Measurements from ENCODE around the gene ETV6. TPM values are rescaled to one million over a fixed set of nuclear protein-coding genes. Genes with fewer than 3 reads are reported as not detected.

Gene ETV6
- total and polyA plus RNA-seq, 9 of the 15 experiments (the other 6 are each of a cell fraction or from before 2014, with no cell fraction given): 0.81 to 12.7 (median 4.1) TPM

GRCh38 chr12:11730299-11731041, 81.0 kb downstream of the ETV6 start:
- H3K4me2 ChIP-seq (ENCODE audit: insufficient read depth, low read length): no peak overlapping the region
- TF ChIP-seq GMEB1 (CRISPR knock-in tag; IDR thresholded peaks at IDR 0.05) (no peak), ZNF592 (IDR thresholded peaks at IDR 0.05) (no peak), BRD9 (IDR thresholded peaks at IDR 0.05; ENCODE audit: low read depth, partially characterized antibody) (no peak), ZHX1 (conservative IDR thresholded peaks at IDR 0.05; ENCODE audit: low read length) (no peak), MTA1 (IDR thresholded peaks at IDR 0.05; ENCODE audit: borderline replicate concordance) (no peak), ZNF778 (CRISPR knock-in tag; IDR thresholded peaks at IDR 0.05) (no peak), SFPQ (IDR thresholded peaks at IDR 0.05; ENCODE audit: low read depth, low read length) (no peak), PHTF2 (CRISPR knock-in tag; IDR thresholded peaks at IDR 0.05) (no peak), NFIX (CRISPR knock-in tag; IDR thresholded peaks at IDR 0.05; ENCODE audit: low read depth) (no peak), ATF7 (IDR thresholded peaks at IDR 0.05) (no peak), NCOA2 (IDR thresholded peaks at IDR 0.05; ENCODE audit: partially characterized antibody in 2 of 2) (no peak)

More at GRCh38 chr12:11730299-11731041, 81.0 kb downstream of the ETV6 start:
- 80% methylated on average over 8 of the region's 8 CpGs for WGBS (ENCODE audit: insufficient coverage, low coverage, missing lambda C conversion rate)
- H3K9ac ChIP-seq (ENCODE audit: insufficient read depth in 1 of 2, low read depth in 2 of 2, low read length in 2 of 2): no peak overlapping the region
- no peaks in the 10 kb centered on the region for H4K20me1 ChIP-seq (replicated peaks; ENCODE audit: control insufficient read depth, insufficient read depth, low read length)
- ChIA-PET POLR2A (interaction anchor here (1.4 kb wide), 1 partner anchor 15 kb away, joined by 4 read pairs; no protein-coding TSS in a partner anchor), CTCF (ENCODE audit: low intra/inter-chr PET ratio) (no interaction called here)
- no peaks in the 10 kb centered on the region for H3K9me3 ChIP-seq (replicated peaks; ENCODE audit: control insufficient read depth, insufficient read depth, low read depth, low read length)
- no peak for ATAC-seq
- H3K9me1 ChIP-seq (ENCODE audit: control insufficient read depth, insufficient read depth, low read length): no peaks in the 10 kb centered on the region
- in situ Hi-C loops (cut with MboI): no loop called here
- no TSS peak for BruUV-seq (replicated peaks)
- no peaks in the 10 kb centered on the region for H3K27me3 ChIP-seq (ENCODE audit: control insufficient read depth in 2 of 2, insufficient read depth in 2 of 2, low read length in 2 of 2)
- DNase-seq (ENCODE audit: extremely low read depth in 1 of 4, low spot score in 3 of 4): no peak
- no peak overlapping the region for H3K4me3 ChIP-seq
- no peak overlapping the region for H3K27ac ChIP-seq (ENCODE audit: extremely low read depth, low read depth, low read length)
- no peaks in the 10 kb centered on the region; the same call in 2 of the 3 replicates for H3K79me2 ChIP-seq (ENCODE audit: control insufficient read depth, insufficient read depth, low read length)
- no peaks in the 10 kb centered on the region for H3K4me1 ChIP-seq (replicated peaks in 1 of 2; ENCODE audit: control insufficient read depth in 2 of 2, insufficient read depth in 2 of 2, low read length in 2 of 2)
- intact Hi-C loops (cut with micrococcal nuclease): loop anchor here (10.0 kb wide), 2 partner anchors 164 to 284 kb away; no protein-coding TSS in a partner anchor
- no peak overlapping the region for H2AFZ ChIP-seq (ENCODE audit: low read depth, low read length)
- H3K36me3 ChIP-seq (ENCODE audit: control insufficient read depth, insufficient read depth, low read length): no peaks in the 10 kb centered on the region
- no peak for FAIRE-seq
